Measurements from ENCODE around the gene CELA1. TPM values are rescaled to one million over a fixed set of nuclear protein-coding genes. Genes with fewer than 3 reads are reported as not detected.
"Not testable (repeated sequence)": the region's sequence is repeated elsewhere in the genome, so short reads cannot be mapped to it uniquely, and the experiment has no call there.

Gene CELA1
- polyA plus RNA-seq, 1 of the 3 experiments (the other 2 are of a cell fraction), result 0.05 TPM

- no peak overlapping the region for H3K4me2 ChIP-seq
- H3K9me3 ChIP-seq, result no peaks in the 10 kb centered on the region
- H3K9ac ChIP-seq, result no peak overlapping the region
- no peak for DNase-seq
- no peak overlapping the region for H3K27ac ChIP-seq (ENCODE audit: low read depth in 2 of 2, low read length in 1 of 2)
- 95% methylated on average over 5 of the region's 5 CpGs for WGBS (ENCODE audit: low lambda C conversion rate)
- H4K20me1 ChIP-seq (ENCODE audit: insufficient read depth), result no peaks in the 10 kb centered on the region
- H3F3A ChIP-seq (replicated peaks; ENCODE audit: insufficient read depth), result peaks cover 3% of the 10 kb centered on the region
- no peak overlapping the region for H3K4me3 ChIP-seq (ENCODE audit: low read depth in 2 of 2, low read length in 1 of 2)
- H3K27me3 ChIP-seq (ENCODE audit: insufficient read depth), result no peaks in the 10 kb centered on the region
- no peaks in the 10 kb centered on the region for H3K36me3 ChIP-seq (replicated peaks in 1 of 2; ENCODE audit: control insufficient read depth in 1 of 2, insufficient read depth in 2 of 2, low read length in 1 of 2)
- H3K4me1 ChIP-seq (ENCODE audit: control insufficient read depth in 1 of 2, insufficient read depth in 2 of 2, low read depth in 1 of 2, low read length in 1 of 2), result no peaks in the 10 kb centered on the region
- CTCF ChIA-PET, result no interaction called here
- POLR2A ChIA-PET, result no interaction called here
- no peaks in the 10 kb centered on the region for H3K9me2 ChIP-seq
- H2AFZ ChIP-seq (ENCODE audit: low read depth), result no peak overlapping the region
- H3K79me2 ChIP-seq (ENCODE audit: insufficient read depth), result no peaks in the 10 kb centered on the region
- TF ChIP-seq ZBTB33 (IDR thresholded peaks at IDR 0.05; ENCODE audit: borderline replicate concordance, low read depth) (no peak), EP300 (IDR thresholded peaks at IDR 0.05; ENCODE audit: borderline replicate concordance in 1 of 2, low read depth in 1 of 2, low read length in 1 of 2) (no peak), FOSL2 (IDR thresholded peaks at IDR 0.05; ENCODE audit: borderline replicate concordance, low read depth) (no peak), PBX3 (IDR thresholded peaks at IDR 0.05) (no peak), RAD21 (IDR thresholded peaks at IDR 0.05; ENCODE audit: low read length) (no peak), REST (IDR thresholded peaks at IDR 0.05; ENCODE audit: low read depth, low read length) (no peak), GABPA (IDR thresholded peaks at IDR 0.05; ENCODE audit: low read depth) (no peak), MEF2A (IDR thresholded peaks at IDR 0.05; ENCODE audit: borderline replicate concordance, low read depth) (no peak), SMC3 (IDR thresholded peaks at IDR 0.05; ENCODE audit: low read depth, low read length) (no peak), FOXM1 (IDR thresholded peaks at IDR 0.05; ENCODE audit: low read depth) (no peak), MAX (IDR thresholded peaks at IDR 0.05; ENCODE audit: low read depth) (no peak), RXRA (IDR thresholded peaks at IDR 0.05; ENCODE audit: borderline replicate concordance, low read depth) (no peak)
Measured at GRCh38 chr12:51295651-51296050, 50.8 kb downstream of the CELA1 start.

- H3K27me3 ChIP-seq (ENCODE audit: insufficient read depth); POLR2A ChIA-PET; H3K79me2 ChIP-seq (ENCODE audit: insufficient read depth); H4K20me1 ChIP-seq (ENCODE audit: insufficient read depth); H2AFZ ChIP-seq (ENCODE audit: low read depth); H3K36me3 ChIP-seq (replicated peaks in 1 of 2; ENCODE audit: control insufficient read depth in 1 of 2, insufficient read depth in 2 of 2, low read length in 1 of 2); H3K9me3 ChIP-seq; DNase-seq; H3K4me3 ChIP-seq (ENCODE audit: low read depth in 2 of 2, low read length in 1 of 2); H3K4me2 ChIP-seq; H3K9ac ChIP-seq; H3K4me1 ChIP-seq (ENCODE audit: control insufficient read depth in 1 of 2, insufficient read depth in 2 of 2, low read depth in 1 of 2, low read length in 1 of 2); H3F3A ChIP-seq (replicated peaks; ENCODE audit: insufficient read depth); H3K27ac ChIP-seq (ENCODE audit: low read depth in 2 of 2, low read length in 1 of 2); H3K9me2 ChIP-seq: not testable (repeated sequence)
- 93% methylated on average over 10 of the region's 10 CpGs for WGBS (ENCODE audit: low lambda C conversion rate)
- CTCF ChIA-PET, result interaction anchor here (3.0 kb wide), 1 partner anchor 47 kb away, joined by 9 read pairs; no protein-coding TSS in a partner anchor
Measured at GRCh38 chr12:51294097-51294496, 52.4 kb downstream of the CELA1 start.

Measured in SK-N-SH (cell line).